ENCODE data around the gene XRCC5. TPM values are rescaled to one million over a fixed set of nuclear protein-coding genes. Genes with fewer than 3 reads are reported as not detected.

Gene XRCC5
- total RNA-seq, 1 experiment from 2014 or later, result 322 TPM

- Histone ChIP-seq H3K4me3 (ENCODE audit: low read depth in 2 of 2, low read length in 2 of 2) (no peak overlapping the region), H3K27ac (ENCODE audit: low read length) (peak overlapping the region; percentile 13; the same call in 1 of the 2 replicates), H3K27me3 (ENCODE audit: control insufficient read depth, insufficient read depth, low read length) (no peaks in the 10 kb centered on the region), H3K36me3 (ENCODE audit: control insufficient read depth, insufficient read depth, low read length) (peaks cover 81% of the 10 kb centered on the region), H3K4me1 (ENCODE audit: control insufficient read depth, insufficient read depth, low read length) (peaks cover 29% of the 10 kb centered on the region), H3K9me3 (ENCODE audit: control insufficient read depth, insufficient read depth, low read depth, low read length) (no peaks in the 10 kb centered on the region)
- ChIA-PET POLR2A (no interaction called here), CTCF (no interaction called here)
- no TSS peak for BruUV-seq (replicated peaks)
- DNase-seq (ENCODE audit: low read depth, low spot score), result no peak
- in situ Hi-C loops (cut with HindIII; ENCODE audit: low pct_unique_long_range_greater_than_20kb, low sequenced_read_pairs) (no loop called here), intact Hi-C loops (cut with micrococcal nuclease; ENCODE audit: unreplicated experiment) (no loop called here)
- no peak for ATAC-seq
- no peak for TF ChIP-seq POLR2AphosphoS5 (IDR thresholded peaks at IDR 0.05; ENCODE audit: low read depth, low read length)
- TF ChIP-seq, protein P1, sequence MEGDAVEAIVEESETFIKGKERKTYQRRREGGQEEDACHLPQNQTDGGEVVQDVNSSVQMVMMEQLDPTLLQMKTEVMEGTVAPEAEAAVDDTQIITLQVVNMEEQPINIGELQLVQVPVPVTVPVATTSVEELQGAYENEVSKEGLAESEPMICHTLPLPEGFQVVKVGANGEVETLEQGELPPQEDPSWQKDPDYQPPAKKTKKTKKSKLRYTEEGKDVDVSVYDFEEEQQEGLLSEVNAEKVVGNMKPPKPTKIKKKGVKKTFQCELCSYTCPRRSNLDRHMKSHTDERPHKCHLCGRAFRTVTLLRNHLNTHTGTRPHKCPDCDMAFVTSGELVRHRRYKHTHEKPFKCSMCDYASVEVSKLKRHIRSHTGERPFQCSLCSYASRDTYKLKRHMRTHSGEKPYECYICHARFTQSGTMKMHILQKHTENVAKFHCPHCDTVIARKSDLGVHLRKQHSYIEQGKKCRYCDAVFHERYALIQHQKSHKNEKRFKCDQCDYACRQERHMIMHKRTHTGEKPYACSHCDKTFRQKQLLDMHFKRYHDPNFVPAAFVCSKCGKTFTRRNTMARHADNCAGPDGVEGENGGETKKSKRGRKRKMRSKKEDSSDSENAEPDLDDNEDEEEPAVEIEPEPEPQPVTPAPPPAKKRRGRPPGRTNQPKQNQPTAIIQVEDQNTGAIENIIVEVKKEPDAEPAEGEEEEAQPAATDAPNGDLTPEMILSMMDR (IDR thresholded peaks at IDR 0.05), result no peak
- TF ChIP-seq TCF7L2 (IDR thresholded peaks at IDR 0.05; ENCODE audit: low read depth, low read length), result no peak
- no peak for TF ChIP-seq SIN3A (IDR thresholded peaks at IDR 0.05; ENCODE audit: borderline replicate concordance, insufficient read depth, low read depth, low read length)
- TF ChIP-seq REST (IDR thresholded peaks at IDR 0.05; ENCODE audit: insufficient read depth in 1 of 2, low read depth in 2 of 2, low read length in 1 of 2), result no peak
These were observed 7.3 kb downstream of the XRCC5 start for GRCh38 chr2:216116418-216116817.

DNA sequence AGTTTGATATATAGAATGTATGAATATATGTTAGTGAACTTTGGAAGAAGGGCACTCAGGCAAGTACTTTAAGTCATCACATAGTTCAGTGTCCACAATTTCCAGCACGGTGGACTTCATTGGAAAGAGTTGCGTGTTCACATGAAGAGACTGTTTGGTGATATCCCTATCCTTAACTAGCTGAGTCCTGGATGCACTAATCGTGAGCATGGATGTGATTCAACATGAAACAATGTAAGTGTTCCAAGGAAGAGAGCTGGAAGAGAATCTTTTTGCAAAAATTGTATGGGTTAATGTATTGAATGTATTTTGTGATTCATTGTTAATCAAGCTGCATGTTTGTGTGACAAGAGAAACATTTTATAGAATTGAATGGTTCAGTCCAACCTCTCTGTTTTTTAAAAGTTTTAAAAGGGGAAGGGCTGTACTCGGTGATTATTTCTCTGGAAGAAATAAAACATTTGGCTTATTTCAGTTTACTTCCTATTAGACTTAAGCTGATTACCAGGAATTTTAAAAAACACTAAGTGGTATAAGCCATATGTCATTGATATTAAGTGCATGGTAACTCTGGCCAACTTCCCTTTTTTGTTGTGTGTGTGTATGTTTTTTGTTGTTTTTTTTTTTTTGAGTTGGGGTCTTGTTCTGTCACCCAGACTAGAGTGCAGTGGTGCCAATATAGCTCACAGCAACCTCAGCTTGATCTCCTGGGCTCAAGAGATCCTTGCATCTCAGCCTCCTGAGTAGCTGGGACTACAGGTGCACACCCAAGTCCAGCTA is 8.6 kb downstream of the XRCC5 start:
- Histone ChIP-seq H3K27ac (ENCODE audit: low read length) (0 out of 2 replicates have a peak overlapping the region, but pooled peaks have one; percentile 14), H3K9me3 (ENCODE audit: control insufficient read depth, insufficient read depth, low read depth, low read length) (no peaks in the 10 kb centered on the region), H3K36me3 (ENCODE audit: control insufficient read depth, insufficient read depth, low read length) (peaks cover 82% of the 10 kb centered on the region), H3K27me3 (ENCODE audit: control insufficient read depth, insufficient read depth, low read length) (no peaks in the 10 kb centered on the region), H3K4me3 (ENCODE audit: low read depth in 2 of 2, low read length in 2 of 2) (no peak overlapping the region), H3K4me1 (ENCODE audit: control insufficient read depth, insufficient read depth, low read length) (peaks cover 23% of the 10 kb centered on the region)
- in situ Hi-C loops (cut with HindIII; ENCODE audit: low pct_unique_long_range_greater_than_20kb, low sequenced_read_pairs) (no loop called here), intact Hi-C loops (cut with micrococcal nuclease; ENCODE audit: unreplicated experiment) (no loop called here)
- DNase-seq (ENCODE audit: low read depth, low spot score) (no peak), ATAC-seq (no peak)
- TF ChIP-seq POLR2AphosphoS5 (IDR thresholded peaks at IDR 0.05; ENCODE audit: low read depth, low read length) (no peak), TCF7L2 (IDR thresholded peaks at IDR 0.05; ENCODE audit: low read depth, low read length) (no peak), SIN3A (IDR thresholded peaks at IDR 0.05; ENCODE audit: borderline replicate concordance, insufficient read depth, low read depth, low read length) (no peak), REST (IDR thresholded peaks at IDR 0.05; ENCODE audit: insufficient read depth in 1 of 2, low read depth in 2 of 2, low read length in 1 of 2) (no peak)
- TF ChIP-seq, protein P1 (IDR thresholded peaks at IDR 0.05), result no peak
- BruUV-seq (replicated peaks), result no TSS peak
- CTCF ChIA-PET, result no interaction called here
- POLR2A ChIA-PET, result no interaction called here
